Activated naive CD4-positive, alpha-beta T cell treated with anti-CD3 and anti-CD28 coated beads, Interleukin-2, amount 50 U/mL, for 16 hours (primary cell): ENCODE data around the gene MYO5A.
A peak's percentile ranks its signal among the peaks of the same experiment; 100 is the strongest.
"Not testable (repeated sequence)": the region's sequence is repeated elsewhere in the genome, so short reads cannot be mapped to it uniquely, and the experiment has no call there.

Experiments
- DNase-seq: peaks from one replicate; pipeline ENCODE4 v3.0.0-alpha.2; 2020

Gene MYO5A

GRCh38 chr15:52528564-52529340 is at the start of gene MYO5A:
TSS of gene MYO5A (minus strand) at chr15:52528880. CDS start at chr15:52528806, 74 bp downstream.
- peak; percentile 82 for DNase-seq

GRCh38 chr15:52576692-52577091 is 48.0 kb upstream of the MYO5A start:
- DNase-seq, result no peak

- DNase-seq, result not testable (repeated sequence)
Measured at GRCh38 chr15:52575573-52575972, 46.9 kb upstream of the MYO5A start.

GRCh38 chr15:52575072-52575471 is 46.4 kb upstream of the MYO5A start:
- DNase-seq, result no peak

GRCh38 chr15:52574623-52575022 is 45.9 kb upstream of the MYO5A start:
- DNase-seq, result not testable (repeated sequence)

- DNase-seq, result peak; percentile 78
Measured at GRCh38 chr15:52568601-52569585, 40.2 kb upstream of the MYO5A start, which contains the start of gene ARPP19. TSS of gene ARPP19 (minus strand) at chr15:52569030. CDS start at chr15:52568892, 138 bp downstream.

GRCh38 chr15:52567871-52568600 is 39.4 kb upstream of the MYO5A start:
- DNase-seq, result peak; percentile 63

- no peak for DNase-seq
Measured at GRCh38 chr15:52566889-52567288, 38.2 kb upstream of the MYO5A start.

- not testable (repeated sequence) for DNase-seq
Measured at GRCh38 chr15:52565417-52566358, 37.0 kb upstream of the MYO5A start.

GRCh38 chr15:52563501-52564060 is 34.9 kb upstream of the MYO5A start:
- DNase-seq, result no peak

- DNase-seq, result peak; percentile 40
Measured at GRCh38 chr15:52559575-52559974, 30.9 kb upstream of the MYO5A start.

GRCh38 chr15:52559022-52559421 is 30.3 kb upstream of the MYO5A start:
- no peak for DNase-seq

- peak; percentile 60 for DNase-seq
Measured at GRCh38 chr15:52558196-52558595, 29.5 kb upstream of the MYO5A start.

GRCh38 chr15:52557274-52557641 is 28.6 kb upstream of the MYO5A start:
- DNase-seq, result no peak

GRCh38 chr15:52556524-52557273 is 28.0 kb upstream of the MYO5A start:
- no peak for DNase-seq

GRCh38 chr15:52552303-52552702 is 23.6 kb upstream of the MYO5A start:
- no peak for DNase-seq

GRCh38 chr15:52551762-52552161 is 23.1 kb upstream of the MYO5A start:
- DNase-seq, result no peak

GRCh38 chr15:52551186-52551585 is 22.5 kb upstream of the MYO5A start:
- not testable (repeated sequence) for DNase-seq

GRCh38 chr15:52546031-52546751 is 17.5 kb upstream of the MYO5A start:
- DNase-seq, result no peak
